BLaER1 treated with 17β-estradiol and CSF1 and Interleukin-3, amounts not matched to agents 10 nM and 100 nM (cell line): ENCODE results near the gene KIAA1210.

ENCODE experiments used
- H3K27ac ChIP-seq, 11 experiments: shearing (Covaris generic); formaldehyde crosslinking; 2 replicates each; pipeline ENCODE4 v1.8.1; 2022
- H3K27me3 ChIP-seq, 11 experiments: shearing (Covaris generic); formaldehyde crosslinking; 2 replicates each; pipeline ENCODE4 v1.8.1; 2022
- H3K36me3 ChIP-seq, 11 experiments: shearing (Covaris generic); formaldehyde crosslinking; 2 replicates each; pipeline ENCODE4 v1.8.1; 2022
- H3K4me1 ChIP-seq, 10 experiments: shearing (Covaris generic); formaldehyde crosslinking; 2 replicates each; pipeline ENCODE4 v1.8.1; 2022
- H3K4me2 ChIP-seq, 11 experiments: shearing (Covaris generic); formaldehyde crosslinking; 2 replicates each; pipeline ENCODE4 v1.8.1; 2022
- H3K4me3 ChIP-seq, 10 experiments: shearing (Covaris generic); formaldehyde crosslinking; 2 replicates each; pipeline ENCODE4 v1.8.1; 2022
- H3K9ac ChIP-seq, 11 experiments: shearing (Covaris generic); formaldehyde crosslinking; 2 replicates each; pipeline ENCODE4 v1.8.1; 2022
- H3K9me3 ChIP-seq, 11 experiments: shearing (Covaris generic); formaldehyde crosslinking; replicated peaks in 1 of 11; 2 replicates each; pipeline ENCODE4 v1.8.1; 2022
- H4K20me1 ChIP-seq, 11 experiments: shearing (Covaris generic); formaldehyde crosslinking; 2 replicates each; pipeline ENCODE4 v1.8.1; 2022
- Cebpa-rat ChIP-seq, 11 experiments: shearing (Covaris generic); IDR thresholded peaks; 2 replicates each; pipeline ENCODE4 v1.8.1; 2022

KIAA1210 gene

DNA sequence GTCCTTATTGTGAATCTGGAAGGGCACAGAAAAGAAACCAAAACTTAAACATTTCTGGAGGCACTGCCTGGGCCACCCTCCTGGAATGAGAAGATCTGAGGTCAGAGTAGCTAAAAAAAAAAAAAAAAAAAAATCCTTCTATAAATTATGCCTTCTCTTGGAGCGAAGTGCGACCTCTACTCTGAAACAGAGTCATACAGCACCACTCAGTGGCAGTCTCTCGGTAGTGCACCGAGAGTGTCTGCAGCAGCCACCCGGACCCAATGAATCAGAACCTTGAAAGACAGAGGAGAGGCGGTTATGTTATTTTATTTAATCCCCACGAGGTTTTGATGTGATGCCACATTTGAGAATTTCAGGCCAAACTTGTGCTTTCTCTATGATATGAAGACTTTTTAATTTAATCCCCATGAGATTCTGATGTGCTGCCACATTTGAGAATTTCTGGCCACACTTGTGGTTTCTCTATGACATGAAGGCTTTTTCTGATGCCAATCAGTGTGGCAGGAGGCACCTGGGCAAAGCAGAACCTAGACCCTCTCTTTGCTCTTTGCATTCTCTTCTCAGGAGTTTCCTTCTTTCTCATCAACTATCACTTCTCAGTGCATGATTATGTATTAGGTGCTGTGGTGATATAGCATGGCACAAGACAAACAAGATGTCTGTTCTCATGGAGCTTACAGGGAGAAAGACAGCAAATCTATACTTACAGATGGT lies 60.4 kb downstream of the KIAA1210 start:
- no peak overlapping the region for H3K4me3 ChIP-seq
- H3K9me3 ChIP-seq: peaks cover 0 to 7% (median 0%) of the 10 kb centered on the region in 11 experiments; a peak in 2 of 22 replicates
- TF ChIP-seq Cebpa-rat (IDR thresholded peaks at IDR 0.05): no peak
- peaks cover 7 to 41% (median 34%) of the 10 kb centered on the region in 10 experiments; a peak in 19 of 20 replicates for H3K4me1 ChIP-seq
- no peaks in the 10 kb centered on the region for H3K36me3 ChIP-seq
- H4K20me1 ChIP-seq: no peaks in the 10 kb centered on the region
- H3K27me3 ChIP-seq: peaks cover 0 to 3% (median 0%) of the 10 kb centered on the region in 11 experiments; a peak in 1 of 22 replicates
- 0 out of 22 replicates have a peak overlapping the region, but pooled peaks of 1 of the 11 experiments have one; percentile 21 for H3K9ac ChIP-seq
- H3K27ac ChIP-seq: no peak overlapping the region
- peak overlapping the region in 9 of 11 experiments; percentile 9 to 75 (median 64); a peak in 16 of 22 replicates for H3K4me2 ChIP-seq

DNA sequence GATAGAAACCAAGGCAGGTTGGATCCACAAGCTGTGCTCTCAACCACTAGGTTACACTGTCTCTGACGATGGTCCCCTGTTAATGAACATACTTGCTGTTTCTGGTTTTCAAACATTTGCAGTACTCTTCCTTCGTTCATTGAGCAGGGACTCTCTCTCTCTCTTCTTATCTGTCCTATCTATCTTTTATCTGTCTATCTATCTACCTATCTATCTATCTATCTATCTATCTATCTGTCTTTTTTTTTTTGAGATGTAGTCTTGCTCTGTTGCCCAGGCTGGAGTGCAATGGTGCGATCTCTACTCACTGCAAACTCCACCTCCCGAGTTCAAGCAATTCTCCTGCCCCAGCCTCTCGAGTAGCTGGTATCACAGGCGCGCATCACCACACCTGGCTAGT lies 64.2 kb downstream of the KIAA1210 start:
- H3K27me3 ChIP-seq: peaks cover 0 to 3% (median 0%) of the 10 kb centered on the region in 11 experiments; a peak in 1 of 22 replicates
- peaks cover 0 to 30% (median 22%) of the 10 kb centered on the region in 10 experiments; a peak in 15 of 20 replicates for H3K4me1 ChIP-seq
- no peak overlapping the region for H3K4me3 ChIP-seq
- no peak for TF ChIP-seq Cebpa-rat (IDR thresholded peaks at IDR 0.05)
- no peaks in the 10 kb centered on the region for H4K20me1 ChIP-seq
- H3K36me3 ChIP-seq: no peaks in the 10 kb centered on the region
- H3K9ac ChIP-seq: no peak overlapping the region
- no peaks in the 10 kb centered on the region for H3K9me3 ChIP-seq
- H3K4me2 ChIP-seq: no peak overlapping the region
- H3K27ac ChIP-seq: no peak overlapping the region

DNA sequence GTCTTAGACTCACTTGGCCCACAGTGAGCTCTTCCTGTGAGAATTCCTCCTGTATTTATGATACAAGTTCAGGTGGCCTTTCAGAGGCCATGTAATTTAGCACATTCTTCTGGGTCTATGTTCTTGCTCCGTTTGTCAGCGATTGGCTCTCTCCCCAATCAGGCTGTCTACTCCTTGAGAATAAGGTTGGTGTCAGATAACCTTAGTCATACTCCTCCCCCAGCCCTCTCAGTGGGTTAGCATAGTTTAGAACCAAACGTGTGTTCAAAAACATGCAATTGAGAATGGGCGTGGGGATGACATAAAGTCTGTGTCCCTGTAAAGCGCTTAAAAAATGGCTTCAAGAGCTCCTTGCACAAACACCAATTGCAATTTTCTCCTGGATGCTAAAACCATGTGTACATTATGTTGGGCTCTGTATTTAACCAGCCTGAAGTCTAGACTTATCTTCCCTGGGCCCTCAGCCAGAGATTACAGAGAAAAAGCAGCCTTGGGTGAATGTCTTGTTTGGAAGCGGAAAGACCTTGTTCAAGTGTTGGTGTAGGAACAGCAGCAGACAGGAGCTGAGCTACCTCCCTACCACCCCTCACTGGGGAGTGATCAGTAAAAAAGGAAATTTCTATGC lies 64.8 kb downstream of the KIAA1210 start:
- Histone ChIP-seq H3K9ac (no peak overlapping the region), H3K36me3 (no peaks in the 10 kb centered on the region), H4K20me1 (no peaks in the 10 kb centered on the region), H3K9me3 (no peaks in the 10 kb centered on the region), H3K27me3 (peaks cover 0 to 3% (median 0%) of the 10 kb centered on the region in 11 experiments; a peak in 1 of 22 replicates), H3K4me3 (no peak overlapping the region), H3K27ac (no peak overlapping the region), H3K4me2 (no peak overlapping the region), H3K4me1 (peaks cover 0 to 25% (median 21%) of the 10 kb centered on the region in 10 experiments; a peak in 15 of 20 replicates)
- no peak for TF ChIP-seq Cebpa-rat (IDR thresholded peaks at IDR 0.05)

DNA sequence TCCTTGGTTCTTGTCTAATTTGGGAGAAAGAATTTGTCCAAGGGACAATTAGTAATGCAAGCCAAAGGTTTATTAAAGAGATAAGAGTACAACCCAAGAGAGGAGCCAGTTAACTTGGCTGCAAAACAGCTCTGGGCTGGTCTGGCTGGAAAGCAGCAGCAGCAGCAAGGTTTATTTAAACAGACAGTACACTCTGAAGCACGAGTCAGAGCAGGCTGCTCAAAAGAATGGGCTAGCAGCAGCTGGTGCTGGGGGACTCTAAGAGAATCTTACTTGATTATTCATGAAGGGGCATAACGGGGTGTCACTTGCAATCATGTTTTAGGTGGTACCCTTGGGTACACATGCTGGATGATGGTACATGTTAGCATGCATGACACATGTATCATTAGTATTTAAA lies 71.9 kb downstream of the KIAA1210 start:
- Histone ChIP-seq H3K27me3 (no peaks in the 10 kb centered on the region), H4K20me1 (no peaks in the 10 kb centered on the region), H3K9me3 (no peaks in the 10 kb centered on the region), H3K4me3 (no peak overlapping the region), H3K4me1 (no peaks in the 10 kb centered on the region), H3K27ac (no peak overlapping the region), H3K9ac (no peak overlapping the region), H3K4me2 (no peak overlapping the region), H3K36me3 (no peaks in the 10 kb centered on the region)
- TF ChIP-seq Cebpa-rat (IDR thresholded peaks at IDR 0.05): no peak

DNA sequence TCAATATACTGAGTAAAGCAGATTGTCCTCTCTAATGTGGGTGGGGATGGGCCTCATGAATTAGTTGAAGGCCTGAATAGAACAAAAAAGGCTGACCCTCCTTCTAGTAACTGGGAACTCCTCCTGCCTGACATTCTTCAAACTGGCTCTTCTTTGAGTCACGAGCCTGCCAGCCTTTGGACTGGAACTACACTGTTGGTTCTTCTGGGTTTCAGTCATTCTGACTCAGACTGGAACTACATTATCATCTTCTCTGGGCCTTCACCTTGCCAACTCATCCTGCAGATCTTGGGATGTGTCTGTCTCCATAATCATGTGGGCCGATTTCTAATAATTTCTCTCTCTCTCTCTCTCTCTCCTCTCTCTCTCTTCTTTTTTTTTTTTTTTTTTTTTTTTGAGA lies 81.7 kb downstream of the KIAA1210 start:
- no peak for TF ChIP-seq Cebpa-rat (IDR thresholded peaks at IDR 0.05)
- no peak overlapping the region for H3K9ac ChIP-seq

DNA sequence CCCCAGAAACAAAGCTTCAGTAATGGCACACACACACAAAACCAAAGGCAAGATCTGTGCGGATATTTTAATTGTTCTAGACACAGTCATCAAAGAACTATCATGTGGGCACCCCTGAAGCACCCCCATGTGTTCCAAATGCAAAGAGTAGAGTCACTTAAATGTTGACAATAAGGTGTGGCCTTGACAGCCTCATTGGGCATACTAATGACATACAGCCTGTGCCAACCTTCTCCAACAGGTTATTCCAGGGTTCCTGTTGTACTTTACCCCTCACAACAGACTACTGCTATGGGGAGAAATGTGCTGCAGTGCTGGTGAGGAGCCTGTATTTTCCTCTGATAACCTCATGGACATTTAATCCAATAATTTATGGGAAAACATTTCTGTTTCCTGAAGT lies 84.6 kb downstream of the KIAA1210 start:
- H3K27ac ChIP-seq: no peak overlapping the region

More for the DNA sequence above, 81.7 kb downstream of the KIAA1210 start:
- peaks cover 0 to 15% (median 0%) of the 10 kb centered on the region in 10 experiments; a peak in 6 of 20 replicates for H3K4me1 ChIP-seq
- H3K4me3 ChIP-seq: no peak overlapping the region
- H3K27ac ChIP-seq: no peak overlapping the region
- H3K36me3 ChIP-seq: no peaks in the 10 kb centered on the region
- no peaks in the 10 kb centered on the region for H4K20me1 ChIP-seq
- no peaks in the 10 kb centered on the region for H3K9me3 ChIP-seq
- no peaks in the 10 kb centered on the region for H3K27me3 ChIP-seq
- no peak overlapping the region for H3K4me2 ChIP-seq

DNA sequence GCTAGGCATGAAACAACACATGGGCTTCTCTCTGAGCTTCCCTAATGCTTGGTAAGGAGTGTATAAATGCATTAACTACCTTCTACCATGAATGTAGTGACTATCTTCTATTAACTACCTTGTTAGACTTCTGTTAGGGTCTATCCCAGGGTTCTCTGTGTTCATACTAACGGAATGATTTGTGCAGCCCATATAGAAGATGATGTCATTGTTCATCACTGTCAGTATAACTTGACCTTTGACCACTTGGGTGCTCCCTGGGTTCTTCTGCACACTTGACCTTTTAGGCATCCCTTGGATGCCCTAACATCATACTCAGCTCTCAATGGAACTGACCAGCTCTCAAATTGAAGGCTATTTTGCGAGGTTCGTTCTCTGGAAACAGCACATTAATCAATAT lies 85.6 kb downstream of the KIAA1210 start:
- no peaks in the 10 kb centered on the region for H3K27me3 ChIP-seq
- no peak for TF ChIP-seq Cebpa-rat (IDR thresholded peaks at IDR 0.05)
- no peak overlapping the region for H3K4me3 ChIP-seq
- no peaks in the 10 kb centered on the region for H4K20me1 ChIP-seq
- no peaks in the 10 kb centered on the region for H3K9me3 ChIP-seq
- no peaks in the 10 kb centered on the region for H3K36me3 ChIP-seq
- H3K4me1 ChIP-seq: peaks cover 0 to 26% (median 0%) of the 10 kb centered on the region in 10 experiments; a peak in 6 of 20 replicates
- peak overlapping the region in 1 of 11 experiments; percentile 73; a peak in 1 of 22 replicates for H3K4me2 ChIP-seq
- H3K9ac ChIP-seq: no peak overlapping the region
- H3K27ac ChIP-seq: no peak overlapping the region

More for the DNA sequence above, 84.6 kb downstream of the KIAA1210 start:
- no peak for TF ChIP-seq Cebpa-rat (IDR thresholded peaks at IDR 0.05)
- Histone ChIP-seq H3K9me3 (no peaks in the 10 kb centered on the region), H3K4me2 (no peak overlapping the region), H3K4me3 (no peak overlapping the region), H3K9ac (no peak overlapping the region), H4K20me1 (no peaks in the 10 kb centered on the region), H3K4me1 (peaks cover 0 to 26% (median 0%) of the 10 kb centered on the region in 10 experiments; a peak in 6 of 20 replicates), H3K36me3 (no peaks in the 10 kb centered on the region), H3K27me3 (no peaks in the 10 kb centered on the region)

DNA sequence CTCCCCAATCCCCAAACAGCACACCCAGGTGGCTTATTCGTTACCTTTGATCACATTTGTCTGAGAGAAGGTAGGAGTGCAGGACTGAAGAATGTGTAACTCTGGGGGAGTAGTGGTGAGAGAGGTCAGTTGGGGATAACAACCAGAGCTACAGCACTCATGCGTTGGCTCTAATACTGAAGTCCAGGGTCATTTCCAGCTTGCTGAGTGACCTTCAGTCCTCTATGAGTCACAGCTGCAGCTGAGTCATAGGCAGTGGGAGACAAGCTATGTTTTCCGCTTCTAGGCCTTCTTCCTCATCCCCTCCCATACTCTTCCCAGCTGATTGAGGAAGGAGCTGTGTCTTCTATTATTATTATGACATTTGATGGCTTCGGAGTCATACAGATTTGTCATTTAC lies 86.4 kb downstream of the KIAA1210 start:
- Histone ChIP-seq H3K36me3 (no peaks in the 10 kb centered on the region), H3K27ac (peak overlapping the region in 1 of 11 experiments; percentile 12; a peak in 2 of 22 replicates)

DNA sequence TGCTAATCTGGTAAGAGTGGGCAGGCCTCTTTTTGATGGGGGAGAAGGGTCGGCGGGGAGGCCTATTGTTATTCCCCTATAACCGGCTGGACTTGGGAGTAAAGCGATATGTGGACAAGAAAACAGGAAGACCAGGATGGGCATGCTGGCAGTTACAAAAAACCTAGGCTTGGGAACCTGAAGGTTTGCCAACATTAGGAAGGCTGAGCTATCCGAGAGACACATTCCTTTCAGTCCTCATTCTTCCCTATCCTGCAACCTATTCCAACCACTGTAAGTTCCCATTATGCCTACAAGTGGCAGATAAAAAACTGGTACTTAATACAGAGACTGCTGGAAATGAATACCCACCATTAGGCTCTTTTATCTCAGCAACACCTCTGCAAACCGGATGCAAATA lies 87.2 kb downstream of the KIAA1210 start:
- no peaks in the 10 kb centered on the region for H4K20me1 ChIP-seq
- H3K4me2 ChIP-seq: peak overlapping the region in 2 of 11 experiments; percentile 73 to 80; a peak in 4 of 22 replicates

More for the DNA sequence above, 86.4 kb downstream of the KIAA1210 start:
- Histone ChIP-seq H3K9ac (no peak overlapping the region), H3K4me2 (peak overlapping the region in 3 of 11 experiments; percentile 59 to 80 (median 73); a peak in 6 of 22 replicates), H4K20me1 (no peaks in the 10 kb centered on the region), H3K27me3 (no peaks in the 10 kb centered on the region), H3K9me3 (no peaks in the 10 kb centered on the region), H3K4me3 (no peak overlapping the region), H3K4me1 (peaks cover 0 to 26% (median 0%) of the 10 kb centered on the region in 10 experiments; a peak in 6 of 20 replicates)
- no peak for TF ChIP-seq Cebpa-rat (IDR thresholded peaks at IDR 0.05)

More for the DNA sequence above, 87.2 kb downstream of the KIAA1210 start:
- Histone ChIP-seq H3K36me3 (no peaks in the 10 kb centered on the region), H3K9me3 (peaks cover 0 to 6% (median under 1%) of the 10 kb centered on the region in 11 experiments; a peak in 4 of 22 replicates), H3K4me3 (no peak overlapping the region), H3K27ac (no peak overlapping the region), H3K4me1 (peaks cover 0 to 26% (median 0%) of the 10 kb centered on the region in 10 experiments; a peak in 6 of 20 replicates), H3K9ac (no peak overlapping the region), H3K27me3 (no peaks in the 10 kb centered on the region)
- TF ChIP-seq Cebpa-rat (IDR thresholded peaks at IDR 0.05): no peak
